Activated CD8-positive, alpha-beta memory T cell treated with anti-CD3 and anti-CD28 coated beads for 48 hours (primary cell): ENCODE measurements around the gene GAS6.

ENCODE experiments used
- DNase-seq, 3 experiments: peaks; one replicate each; pipeline ENCODE4 v3.0.0-alpha.2; 2020; ENCODE audit warnings: low read depth in 2 of 3, low spot score in 2 of 3

The GAS6 gene

GRCh38 chr13:113852536-113853517 lies 11.0 kb downstream of the GAS6 start:
- DNase-seq, result no peak

GRCh38 chr13:113851826-113852535 lies 11.9 kb downstream of the GAS6 start:
- DNase-seq, result no peak

- no peak for DNase-seq
Observed at GRCh38 chr13:113851480-113851803, 12.4 kb downstream of the GAS6 start.

- no peak for DNase-seq
Observed at GRCh38 chr13:113850722-113851479, 13.0 kb downstream of the GAS6 start.

GRCh38 chr13:113849981-113850721 lies 13.7 kb downstream of the GAS6 start:
- DNase-seq, result no peak

- DNase-seq, result no peak
Observed at GRCh38 chr13:113849546-113849945, 14.3 kb downstream of the GAS6 start.

DNA sequence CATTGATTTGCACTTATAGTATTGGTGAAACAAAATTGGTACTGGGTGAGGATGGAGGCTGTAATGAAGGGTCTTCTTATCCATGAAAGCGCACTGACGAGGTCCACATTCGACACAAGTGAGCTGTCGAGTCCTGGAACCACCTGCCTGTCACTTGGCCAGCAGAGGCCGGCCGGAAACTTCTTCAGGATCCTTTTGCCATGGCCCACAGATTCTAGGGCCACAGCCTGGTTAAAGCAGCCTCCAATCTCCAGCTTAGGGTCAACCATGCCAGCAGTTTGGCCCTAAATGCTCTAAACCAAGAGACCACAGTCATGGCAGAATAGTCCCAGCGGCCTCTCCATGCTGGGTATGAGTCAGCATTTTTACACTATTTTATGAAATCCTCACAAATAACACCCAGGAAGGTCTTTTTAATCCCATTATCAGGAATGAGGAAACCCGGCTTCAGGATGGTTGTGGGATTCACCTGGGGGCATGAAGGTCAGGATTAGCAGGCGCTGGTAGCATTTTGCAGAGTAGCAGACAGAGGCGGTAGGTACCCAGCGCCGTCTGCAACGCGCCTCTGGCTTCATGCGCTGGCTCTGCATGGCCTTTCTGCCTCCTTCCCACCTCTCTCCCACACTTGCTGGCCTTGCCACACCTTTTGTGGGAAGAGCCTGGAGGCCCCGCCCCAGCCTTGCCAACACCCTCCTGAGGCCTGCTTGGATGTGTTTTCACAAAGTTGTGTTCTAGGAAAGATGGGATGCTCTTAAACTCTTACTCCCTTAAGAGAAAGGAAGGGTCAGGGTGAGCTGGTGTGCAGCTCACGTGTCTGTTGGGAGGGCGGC lies 15.2 kb downstream of the GAS6 start:
- DNase-seq, result no peak

GRCh38 chr13:113848020-113848419 lies 15.9 kb downstream of the GAS6 start:
- DNase-seq, result no peak

GRCh38 chr13:113846636-113847318 lies 17.1 kb downstream of the GAS6 start:
- no peak for DNase-seq

DNA sequence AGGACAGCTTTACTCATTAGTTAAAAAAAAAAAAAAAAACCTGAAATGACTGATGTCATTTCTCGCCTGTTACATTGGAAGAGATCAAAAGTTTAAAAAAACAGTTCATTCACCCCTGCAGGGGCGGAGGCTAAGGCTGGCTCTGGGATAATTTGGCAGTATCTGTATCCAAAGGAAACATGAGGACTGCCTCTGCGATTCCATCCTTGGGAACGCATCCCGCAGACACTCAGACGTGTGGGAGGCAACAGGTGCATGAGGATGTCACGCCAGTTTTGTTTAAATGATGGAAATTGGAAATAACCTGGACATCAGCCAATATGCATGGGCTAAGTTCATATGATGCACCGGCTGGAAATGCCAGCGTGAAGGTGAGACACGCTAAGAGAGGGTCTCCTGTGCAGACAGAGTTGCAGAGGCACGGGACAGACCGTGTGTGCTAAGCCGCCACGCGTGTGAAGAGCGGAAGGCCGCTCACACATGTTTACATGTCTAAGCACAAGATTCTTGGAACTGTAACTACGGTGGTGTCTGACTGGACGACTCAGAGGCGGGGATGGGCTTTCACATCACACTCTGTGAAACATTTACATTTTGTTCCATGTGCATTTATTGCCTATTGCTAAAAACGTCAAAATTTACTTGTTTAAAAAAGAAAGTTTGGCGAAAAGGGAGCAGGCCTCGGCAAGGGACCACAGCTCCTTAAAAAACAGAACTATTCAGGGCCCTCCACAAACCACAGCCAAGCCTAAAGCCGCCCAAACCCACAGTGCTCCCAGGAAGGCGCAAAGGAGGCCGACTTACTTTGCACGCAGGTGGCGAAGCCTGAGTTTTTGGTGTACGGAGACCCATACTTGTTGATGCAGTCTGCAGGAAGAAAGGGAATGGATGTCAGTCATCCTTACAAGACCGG lies 17.9 kb downstream of the GAS6 start:
- DNase-seq, result no peak

DNA sequence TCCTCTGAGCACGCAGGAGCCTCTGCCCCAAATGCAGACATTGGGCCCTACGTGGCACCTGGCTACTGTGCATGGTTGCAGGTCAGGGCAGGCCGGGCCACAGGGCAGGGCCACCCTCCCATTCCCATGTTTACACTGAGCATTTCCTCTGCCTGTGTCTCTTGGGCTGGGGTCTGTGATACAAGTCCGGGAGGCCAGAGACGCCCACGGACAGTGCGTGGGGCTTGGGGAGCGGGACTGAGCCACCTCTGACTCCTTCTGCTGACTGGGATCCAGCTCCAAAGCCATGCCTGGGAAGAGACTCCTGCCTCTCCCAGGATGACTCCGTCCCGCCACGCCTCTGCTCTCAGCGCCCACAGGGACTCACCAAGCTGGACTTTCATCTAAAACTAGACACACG lies 18.8 kb downstream of the GAS6 start:
- DNase-seq, result no peak

DNA sequence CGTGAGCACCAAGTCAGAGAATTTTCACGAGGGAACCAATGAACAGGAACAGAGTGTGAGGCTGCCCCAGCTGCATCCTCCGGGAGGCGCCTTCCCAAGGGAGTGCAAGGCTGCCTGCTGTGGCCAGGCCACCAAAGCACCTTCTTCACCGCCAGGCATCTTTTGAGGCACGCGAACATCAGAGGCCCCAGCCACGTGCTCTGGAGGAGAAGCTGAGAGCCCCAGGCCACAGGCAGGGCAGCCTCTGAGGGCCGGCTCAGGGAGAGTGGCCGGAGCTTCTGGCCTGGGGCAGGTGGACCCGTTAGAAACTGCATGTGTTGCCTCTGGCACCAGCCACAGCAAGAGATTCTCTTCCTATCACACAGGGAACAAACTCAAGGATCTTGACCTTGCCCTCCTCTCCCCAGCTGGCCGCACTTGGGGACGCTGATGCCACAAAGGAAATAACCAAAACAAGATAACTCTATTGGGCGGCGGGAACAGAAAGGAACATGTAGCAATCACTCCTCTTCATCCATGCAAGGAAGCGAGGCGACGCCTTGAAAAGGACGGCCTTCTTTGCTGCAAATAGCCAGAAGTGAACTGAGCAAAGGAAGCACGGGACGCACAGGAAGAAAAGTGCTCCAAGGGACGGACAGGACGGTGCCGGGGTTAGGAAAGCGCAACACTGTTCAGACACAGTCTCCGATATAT lies 19.9 kb downstream of the GAS6 start:
- no peak for DNase-seq

DNA sequence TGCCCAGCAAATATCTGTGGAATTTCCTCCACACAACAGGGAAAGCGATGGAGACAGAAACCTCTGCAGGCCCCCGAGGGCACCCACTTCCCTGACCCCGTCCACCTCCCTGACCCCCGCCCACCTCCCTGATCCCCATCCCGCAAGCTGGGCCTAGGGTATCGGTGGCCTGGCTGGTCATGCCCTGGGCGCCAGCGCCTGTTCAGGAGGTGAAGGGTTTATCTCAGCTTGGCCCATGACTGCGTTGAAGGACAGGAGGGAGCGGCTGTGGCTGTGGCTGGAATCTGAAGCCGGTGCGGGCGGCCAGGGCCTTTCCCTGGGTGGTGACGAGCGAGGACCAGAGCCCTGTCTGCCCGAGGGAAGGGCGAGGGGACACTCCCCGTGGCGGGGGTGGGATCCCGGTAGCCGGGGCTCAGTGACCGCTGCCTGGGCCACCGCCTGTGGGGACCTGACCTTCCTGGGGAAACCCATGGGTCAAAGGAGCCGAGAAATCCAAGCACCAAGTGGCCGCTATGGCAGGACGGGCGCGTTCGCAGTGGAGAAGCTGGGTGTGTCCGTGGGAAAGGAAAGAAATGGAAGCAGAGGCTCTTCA lies 20.7 kb downstream of the GAS6 start:
- DNase-seq, result no peak

DNA sequence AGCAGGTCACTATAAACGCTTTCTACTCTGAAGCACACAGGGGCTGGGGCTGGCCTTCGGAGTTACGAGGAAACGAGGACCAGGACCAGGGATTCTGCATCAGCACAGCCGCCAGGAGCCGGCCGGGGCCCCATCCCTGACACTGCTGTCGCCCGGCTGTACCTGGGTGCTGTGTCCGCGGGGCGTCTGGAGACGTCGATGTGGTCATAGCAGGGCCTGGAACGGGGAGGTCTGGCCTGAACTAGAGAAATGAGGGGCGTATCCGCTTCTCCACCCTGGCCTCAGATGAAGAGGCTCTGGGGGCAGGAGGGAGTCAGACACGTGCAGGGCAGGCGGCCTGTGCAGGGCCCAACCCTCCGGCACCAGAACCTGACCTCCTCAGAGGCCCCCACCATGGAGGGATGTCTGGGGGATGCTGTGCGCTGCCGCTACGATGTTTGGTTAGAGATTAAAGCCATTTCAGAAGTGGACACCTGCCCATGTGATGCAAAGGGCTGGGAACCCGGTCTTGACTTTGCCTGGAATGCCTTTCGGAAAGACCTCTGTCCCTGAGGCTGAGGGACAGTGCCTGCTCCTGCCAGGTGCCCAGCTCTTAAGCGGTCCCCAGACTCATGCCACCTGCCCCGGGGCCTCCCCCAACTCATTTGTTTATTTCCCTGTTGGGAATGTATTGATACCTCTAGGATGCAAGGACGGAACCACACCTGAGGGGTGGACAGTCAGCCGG lies 21.4 kb downstream of the GAS6 start:
- DNase-seq, result no peak

DNA sequence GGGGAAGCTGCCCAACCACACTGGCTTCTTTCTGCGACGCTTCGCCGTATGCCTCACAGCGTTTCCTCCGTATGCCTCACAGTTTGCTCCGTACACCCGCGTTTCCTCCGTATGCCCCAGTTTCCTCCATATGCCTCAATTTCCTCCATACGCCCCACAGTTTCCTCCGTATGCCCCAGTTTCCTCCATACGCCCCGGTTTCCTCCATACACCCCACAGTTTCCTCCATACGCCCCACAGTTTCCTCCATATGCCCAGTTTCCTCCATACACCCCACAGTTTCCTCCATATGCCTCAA lies 22.6 kb downstream of the GAS6 start:
- no peak for DNase-seq

DNA sequence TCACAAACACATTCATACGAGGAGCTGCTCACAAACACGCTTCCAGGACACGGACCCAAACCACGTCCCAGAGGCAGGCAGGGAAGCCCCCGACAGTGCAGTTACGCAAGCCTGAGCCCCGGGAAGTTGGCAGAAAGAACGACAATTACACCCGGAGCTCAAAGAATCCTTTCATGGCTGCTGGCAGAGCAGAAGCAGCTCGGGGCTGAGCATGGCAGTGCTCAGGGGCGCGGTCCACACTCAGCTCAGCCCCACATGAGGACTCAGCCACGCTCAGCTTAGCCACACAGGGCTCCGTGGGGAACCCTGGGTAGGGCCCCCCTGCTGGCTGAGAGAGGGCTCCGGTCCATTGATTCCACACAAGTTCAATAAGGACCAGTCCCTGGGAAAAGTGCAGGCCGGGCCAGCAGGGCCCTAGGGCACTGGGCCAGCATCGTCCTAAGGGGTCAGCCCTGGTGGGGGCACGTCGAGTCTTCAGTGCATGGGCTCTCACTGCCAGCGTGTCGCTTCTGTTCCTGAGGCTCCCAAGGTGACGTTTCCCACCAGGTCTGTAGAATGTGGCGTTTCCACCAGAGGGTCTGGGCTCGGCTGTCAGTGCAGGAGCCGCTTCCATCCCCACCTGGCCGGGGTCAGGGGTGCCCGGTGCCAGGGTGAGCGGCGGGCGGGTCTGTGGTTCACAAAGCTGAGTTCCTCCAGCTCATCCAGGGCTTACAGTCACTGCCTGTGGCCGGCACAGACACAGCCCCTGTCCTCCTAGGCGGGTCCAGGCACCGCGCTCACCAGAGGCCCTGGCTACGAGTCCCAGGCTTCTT lies 23.1 kb downstream of the GAS6 start:
- no peak for DNase-seq
